ENCODE data around the gene PTGES2. TPM values are rescaled to one million over a fixed set of nuclear protein-coding genes. Genes with fewer than 3 reads are reported as not detected.
A peak's percentile ranks its signal among the peaks of the same experiment; 100 is the strongest.

PTGES2 gene
- total and polyA plus RNA-seq, 9 of the 15 experiments (the other 6 are each of a cell fraction or from before 2014, with no cell fraction given): 2.4 to 196 (median 90.1) TPM

DNA sequence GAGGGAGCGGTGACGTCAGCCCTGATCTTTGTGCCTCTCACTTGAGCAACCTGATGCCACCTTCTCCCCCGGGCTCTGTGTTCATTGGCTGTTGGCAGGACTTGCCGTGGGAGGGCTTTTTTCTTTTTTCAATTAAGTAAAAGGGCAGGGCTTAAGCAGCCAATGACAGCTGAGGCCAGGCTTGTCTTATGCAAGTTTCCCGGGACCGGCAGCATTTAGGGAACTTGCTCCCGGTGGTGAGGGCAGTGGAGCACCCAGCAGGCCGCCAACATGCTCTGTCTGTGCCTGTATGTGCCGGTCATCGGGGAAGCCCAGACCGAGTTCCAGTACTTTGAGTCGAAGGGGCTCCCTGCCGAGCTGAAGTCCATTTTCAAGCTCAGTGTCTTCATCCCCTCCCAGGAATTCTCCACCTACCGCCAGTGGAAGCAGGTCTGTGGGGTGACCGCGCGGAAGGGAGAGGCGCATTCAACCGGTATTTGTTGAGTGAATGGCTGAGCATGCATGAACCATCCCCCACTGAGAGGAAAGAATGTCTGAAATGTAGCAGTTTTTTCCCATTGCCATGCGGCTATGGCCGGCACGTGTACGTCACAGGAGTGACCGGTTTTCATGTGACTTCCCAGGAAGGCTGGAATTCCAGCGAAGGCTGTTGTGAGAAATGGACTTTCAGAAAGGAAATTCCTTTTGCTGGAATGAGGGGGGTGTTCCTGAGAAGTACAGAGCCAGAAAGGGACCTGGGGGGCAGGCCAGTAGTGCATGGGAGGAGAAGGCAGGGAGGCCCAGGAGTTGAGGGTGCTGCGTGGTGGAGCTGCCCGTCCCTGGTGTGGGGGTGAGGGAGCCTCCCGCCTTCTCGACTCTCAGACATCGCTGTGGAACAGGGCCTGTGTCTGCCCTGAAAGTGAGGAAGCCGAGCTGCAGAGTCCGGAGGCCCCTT lies 29.0 kb downstream of the PTGES2 start (continued):
- TF ChIP-seq CREB1 (IDR thresholded peaks at IDR 0.05) (peak; percentile 33), CREB1 (CRISPR knock-in tag; IDR thresholded peaks at IDR 0.05) (peak; percentile 46), ZNF184 (CRISPR knock-in tag; IDR thresholded peaks at IDR 0.05) (no peak), POLR2G (IDR thresholded peaks at IDR 0.05; ENCODE audit: low read depth, low read length) (peak; percentile 68), HDAC1 (IDR thresholded peaks at IDR 0.05) (0 out of 4 replicates have a peak, but pooled peaks of 1 of the 2 experiments have one; percentile 8), JUN (IDR thresholded peaks at IDR 0.05; ENCODE audit: borderline replicate concordance, low read depth, low read length) (0 out of 2 replicates have a peak, but pooled peaks have one; percentile 50), JUN (CRISPR knock-in tag; IDR thresholded peaks at IDR 0.05; ENCODE audit: borderline replicate concordance) (no peak), NFXL1 (CRISPR knock-in tag; IDR thresholded peaks at IDR 0.05) (no peak), ZNF384 (IDR thresholded peaks at IDR 0.05; ENCODE audit: low read depth, low read length) (peak; percentile 49; the same call in 1 of the 2 replicates), EGR1 (conservative IDR thresholded peaks at IDR 0.05) (peak; percentile 40; the same call in 1 of the 2 replicates), FOXP1 (CRISPR knock-in tag; IDR thresholded peaks at IDR 0.05) (0 out of 2 replicates have a peak, but pooled peaks have one; percentile 27), HDAC8 (tag; IDR thresholded peaks at IDR 0.05) (no peak), DPF2 (IDR thresholded peaks at IDR 0.05) (no peak), BMI1 (IDR thresholded peaks at IDR 0.05; ENCODE audit: low read length) (no peak), CEBPB (tag; IDR thresholded peaks at IDR 0.05) (peak; percentile 79), SIRT6 (IDR thresholded peaks at IDR 0.05; ENCODE audit: low read depth, low read length) (no peak), TRIM28 (IDR thresholded peaks at IDR 0.05) (no peak), ILF3 (IDR thresholded peaks at IDR 0.05; ENCODE audit: borderline replicate concordance) (no peak), ZNF79 (CRISPR knock-in tag; IDR thresholded peaks at IDR 0.05; ENCODE audit: low read depth) (no peak), HDGF (IDR thresholded peaks at IDR 0.05) (0 out of 2 replicates have a peak, but pooled peaks have one; percentile 22)
- TF ChIP-seq, protein P1, sequence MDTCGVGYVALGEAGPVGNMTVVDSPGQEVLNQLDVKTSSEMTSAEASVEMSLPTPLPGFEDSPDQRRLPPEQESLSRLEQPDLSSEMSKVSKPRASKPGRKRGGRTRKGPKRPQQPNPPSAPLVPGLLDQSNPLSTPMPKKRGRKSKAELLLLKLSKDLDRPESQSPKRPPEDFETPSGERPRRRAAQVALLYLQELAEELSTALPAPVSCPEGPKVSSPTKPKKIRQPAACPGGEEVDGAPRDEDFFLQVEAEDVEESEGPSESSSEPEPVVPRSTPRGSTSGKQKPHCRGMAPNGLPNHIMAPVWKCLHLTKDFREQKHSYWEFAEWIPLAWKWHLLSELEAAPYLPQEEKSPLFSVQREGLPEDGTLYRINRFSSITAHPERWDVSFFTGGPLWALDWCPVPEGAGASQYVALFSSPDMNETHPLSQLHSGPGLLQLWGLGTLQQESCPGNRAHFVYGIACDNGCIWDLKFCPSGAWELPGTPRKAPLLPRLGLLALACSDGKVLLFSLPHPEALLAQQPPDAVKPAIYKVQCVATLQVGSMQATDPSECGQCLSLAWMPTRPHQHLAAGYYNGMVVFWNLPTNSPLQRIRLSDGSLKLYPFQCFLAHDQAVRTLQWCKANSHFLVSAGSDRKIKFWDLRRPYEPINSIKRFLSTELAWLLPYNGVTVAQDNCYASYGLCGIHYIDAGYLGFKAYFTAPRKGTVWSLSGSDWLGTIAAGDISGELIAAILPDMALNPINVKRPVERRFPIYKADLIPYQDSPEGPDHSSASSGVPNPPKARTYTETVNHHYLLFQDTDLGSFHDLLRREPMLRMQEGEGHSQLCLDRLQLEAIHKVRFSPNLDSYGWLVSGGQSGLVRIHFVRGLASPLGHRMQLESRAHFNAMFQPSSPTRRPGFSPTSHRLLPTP (IDR thresholded peaks at IDR 0.05; ENCODE audit: borderline replicate concordance, extremely low read depth, insufficient read length): no peak
- TF ChIP-seq, protein P2, sequence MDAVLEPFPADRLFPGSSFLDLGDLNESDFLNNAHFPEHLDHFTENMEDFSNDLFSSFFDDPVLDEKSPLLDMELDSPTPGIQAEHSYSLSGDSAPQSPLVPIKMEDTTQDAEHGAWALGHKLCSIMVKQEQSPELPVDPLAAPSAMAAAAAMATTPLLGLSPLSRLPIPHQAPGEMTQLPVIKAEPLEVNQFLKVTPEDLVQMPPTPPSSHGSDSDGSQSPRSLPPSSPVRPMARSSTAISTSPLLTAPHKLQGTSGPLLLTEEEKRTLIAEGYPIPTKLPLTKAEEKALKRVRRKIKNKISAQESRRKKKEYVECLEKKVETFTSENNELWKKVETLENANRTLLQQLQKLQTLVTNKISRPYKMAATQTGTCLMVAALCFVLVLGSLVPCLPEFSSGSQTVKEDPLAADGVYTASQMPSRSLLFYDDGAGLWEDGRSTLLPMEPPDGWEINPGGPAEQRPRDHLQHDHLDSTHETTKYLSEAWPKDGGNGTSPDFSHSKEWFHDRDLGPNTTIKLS (IDR thresholded peaks at IDR 0.05; ENCODE audit: borderline replicate concordance, low read depth): peak; percentile 25; the same call in 1 of the 2 replicates
- TF ChIP-seq, protein P3, sequence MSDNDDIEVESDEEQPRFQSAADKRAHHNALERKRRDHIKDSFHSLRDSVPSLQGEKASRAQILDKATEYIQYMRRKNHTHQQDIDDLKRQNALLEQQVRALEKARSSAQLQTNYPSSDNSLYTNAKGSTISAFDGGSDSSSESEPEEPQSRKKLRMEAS (CRISPR knock-in tag; IDR thresholded peaks at IDR 0.05): peak; percentile 78
